ENCODE results near the gene SOD1.
"Not testable (repeated sequence)": the region's sequence is repeated elsewhere in the genome, so short reads cannot be mapped to it uniquely, and the experiment has no call there.

The SOD1 gene

GRCh38 chr21:31660591-31660990 lies 1.1 kb downstream of the SOD1 start:
- Histone ChIP-seq H3F3A (ENCODE audit: insufficient read depth, low read length) (no peaks in the 10 kb centered on the region), H3K9me3 (ENCODE audit: low read length) (no peaks in the 10 kb centered on the region), H4K20me1 (ENCODE audit: insufficient read depth, low read length) (no peaks in the 10 kb centered on the region), H3K4me3 (ENCODE audit: low read depth, low read length, poor library complexity, severe bottlenecking) (peak overlapping the region; percentile 74), H3K9me2 (ENCODE audit: low read depth, low read length) (no peaks in the 10 kb centered on the region), H3K4me1 (ENCODE audit: insufficient read depth, low read length, severe bottlenecking) (peaks cover 54% of the 10 kb centered on the region), H3K9ac (ENCODE audit: low read length) (peak overlapping the region; percentile 68), H3K27ac (ENCODE audit: low read depth, low read length, poor library complexity, severe bottlenecking) (peak overlapping the region; percentile 70), H3K27me3 (ENCODE audit: insufficient read depth, low read length) (no peaks in the 10 kb centered on the region), H3K4me2 (ENCODE audit: low read length) (peak overlapping the region; percentile 88), H2AFZ (ENCODE audit: low read length) (no peak overlapping the region), H3K79me2 (ENCODE audit: insufficient read depth, low read length) (peaks cover 44% of the 10 kb centered on the region), H3K36me3 (ENCODE audit: insufficient read depth, low read length) (peaks cover 43% of the 10 kb centered on the region)
- TF ChIP-seq CTCF (IDR thresholded peaks at IDR 0.05; ENCODE audit: low read length) (no peak), EZH2 (IDR thresholded peaks at IDR 0.05; ENCODE audit: borderline replicate concordance, low read length) (no peak)

- Histone ChIP-seq H3K4me2 (ENCODE audit: low read length) (peak overlapping the region; percentile 33), H3F3A (ENCODE audit: insufficient read depth, low read length) (0 out of 2 replicates have a peak, but pooled peaks cover 3% of the 10 kb centered on the region), H3K9me2 (ENCODE audit: low read depth, low read length) (no peaks in the 10 kb centered on the region), H3K9ac (ENCODE audit: low read length) (no peak overlapping the region), H3K36me3 (ENCODE audit: insufficient read depth, low read length) (peaks cover 74% of the 10 kb centered on the region), H3K9me3 (ENCODE audit: low read length) (no peaks in the 10 kb centered on the region), H2AFZ (ENCODE audit: low read length) (no peak overlapping the region), H3K27me3 (ENCODE audit: insufficient read depth, low read length) (no peaks in the 10 kb centered on the region), H4K20me1 (ENCODE audit: insufficient read depth, low read length) (no peaks in the 10 kb centered on the region), H3K79me2 (ENCODE audit: insufficient read depth, low read length) (peaks cover 45% of the 10 kb centered on the region), H3K27ac (ENCODE audit: low read depth, low read length, poor library complexity, severe bottlenecking) (peak overlapping the region; percentile 70), H3K4me1 (ENCODE audit: insufficient read depth, low read length, severe bottlenecking) (peaks cover 55% of the 10 kb centered on the region), H3K4me3 (ENCODE audit: low read depth, low read length, poor library complexity, severe bottlenecking) (peak overlapping the region; percentile 1)
- TF ChIP-seq CTCF (IDR thresholded peaks at IDR 0.05; ENCODE audit: low read length) = no peak
- no peak for TF ChIP-seq EZH2 (IDR thresholded peaks at IDR 0.05; ENCODE audit: borderline replicate concordance, low read length)
These were observed 4.2 kb downstream of the SOD1 start for GRCh38 chr21:31663584-31664249.

GRCh38 chr21:31665397-31665796 lies 5.9 kb downstream of the SOD1 start:
- Histone ChIP-seq H3K79me2 (ENCODE audit: insufficient read depth, low read length) (peaks cover 42% of the 10 kb centered on the region), H2AFZ (ENCODE audit: low read length) (no peak overlapping the region), H3F3A (ENCODE audit: insufficient read depth, low read length) (peaks cover 6% of the 10 kb centered on the region; the same call in 1 of the 2 replicates), H3K36me3 (ENCODE audit: insufficient read depth, low read length) (peaks cover 91% of the 10 kb centered on the region), H3K9me2 (ENCODE audit: low read depth, low read length) (no peaks in the 10 kb centered on the region), H3K4me2 (ENCODE audit: low read length) (no peak overlapping the region; the same call in 1 of the 2 replicates), H3K4me1 (ENCODE audit: insufficient read depth, low read length, severe bottlenecking) (peaks cover 50% of the 10 kb centered on the region), H3K27ac (ENCODE audit: low read depth, low read length, poor library complexity, severe bottlenecking) (peak overlapping the region; percentile 29), H3K27me3 (ENCODE audit: insufficient read depth, low read length) (no peaks in the 10 kb centered on the region), H3K9me3 (ENCODE audit: low read length) (no peaks in the 10 kb centered on the region), H3K4me3 (ENCODE audit: low read depth, low read length, poor library complexity, severe bottlenecking) (no peak overlapping the region), H4K20me1 (ENCODE audit: insufficient read depth, low read length) (no peaks in the 10 kb centered on the region), H3K9ac (ENCODE audit: low read length) (no peak overlapping the region)
- TF ChIP-seq CTCF (IDR thresholded peaks at IDR 0.05; ENCODE audit: low read length) (no peak), EZH2 (IDR thresholded peaks at IDR 0.05; ENCODE audit: borderline replicate concordance, low read length) (no peak)

GRCh38 chr21:31665869-31666268 lies 6.4 kb downstream of the SOD1 start:
- H3F3A ChIP-seq (ENCODE audit: insufficient read depth, low read length); H3K4me3 ChIP-seq (ENCODE audit: low read depth, low read length, poor library complexity, severe bottlenecking); H3K27me3 ChIP-seq (ENCODE audit: insufficient read depth, low read length); H2AFZ ChIP-seq (ENCODE audit: low read length); H3K9ac ChIP-seq (ENCODE audit: low read length); H3K9me2 ChIP-seq (ENCODE audit: low read depth, low read length); H3K27ac ChIP-seq (ENCODE audit: low read depth, low read length, poor library complexity, severe bottlenecking); H3K4me2 ChIP-seq (ENCODE audit: low read length); H4K20me1 ChIP-seq (ENCODE audit: insufficient read depth, low read length); H3K9me3 ChIP-seq (ENCODE audit: low read length): not testable (repeated sequence)
- H3K4me1 ChIP-seq (ENCODE audit: insufficient read depth, low read length, severe bottlenecking) = peaks cover 48% of the 10 kb centered on the region
- H3K79me2 ChIP-seq (ENCODE audit: insufficient read depth, low read length) = peaks cover 37% of the 10 kb centered on the region
- H3K36me3 ChIP-seq (ENCODE audit: insufficient read depth, low read length) = peaks cover 96% of the 10 kb centered on the region

Measured in OCI-LY1 (cell line).